Frontal cortex (tissue), 4 donors: ENCODE measurements around the gene KRTAP10-8. TPM values are rescaled to one million over a fixed set of nuclear protein-coding genes. Genes with fewer than 3 reads are reported as not detected.
"Not testable (repeated sequence)": the region's sequence is repeated elsewhere in the genome, so short reads cannot be mapped to it uniquely, and the experiment has no call there.

Experiments
- DNase-seq, 2 donors: peaks; one replicate each; pipeline ENCODE4 v3.0.0; 2012; ENCODE audit warnings: low spot score in 2 of 2
- FAIRE-seq: peaks from 2 replicates; lab custom pipeline; 2012; peaks lifted over from hg19 to GRCh38; lab: Jason Lieb, UNC
- total RNA-seq: library from RNA; depleted of rRNA; stranded (reverse); fragments of >200 nt; gene quantifications from one replicate; pipeline ENCODE4 v1.2.3, GENCODE V29; 2014
- donor health status: control.
- donor health status: control.
- donor health status: control.

KRTAP10-8 gene
- total RNA-seq, 1 donor from 2014 or later: not detected

GRCh38 chr21:44637851-44638348 is 26.0 kb downstream of the KRTAP10-8 start:
- not testable (repeated sequence) for FAIRE-seq, DNase-seq

- not testable (repeated sequence) for DNase-seq, FAIRE-seq
These were observed 26.8 kb downstream of the KRTAP10-8 start for GRCh38 chr21:44638506-44639330.

GRCh38 chr21:44639331-44639655 is 27.4 kb downstream of the KRTAP10-8 start:
- DNase-seq: no peak
- no peak for FAIRE-seq

GRCh38 chr21:44640761-44641160 is 28.9 kb downstream of the KRTAP10-8 start:
- DNase-seq: no peak
- no peak for FAIRE-seq

- no peak for FAIRE-seq
These were observed 31.9 kb downstream of the KRTAP10-8 start for GRCh38 chr21:44643741-44644310.

GRCh38 chr21:44644878-44645277 is 33.0 kb downstream of the KRTAP10-8 start:
- FAIRE-seq (no peak), DNase-seq (no peak)

More at GRCh38 chr21:44643741-44644310, 31.9 kb downstream of the KRTAP10-8 start:
- no peak for DNase-seq

- FAIRE-seq: not testable (repeated sequence)
These were observed 34.7 kb downstream of the KRTAP10-8 start, which contains the start of gene KRTAP10-11 for GRCh38 chr21:44646366-44647221. TSS of gene KRTAP10-11 (plus strand) at chr21:44646414. CDS start at chr21:44646459, 45 bp downstream.

GRCh38 chr21:44647222-44647552 is 35.3 kb downstream of the KRTAP10-8 start:
- FAIRE-seq: no peak
- no peak for DNase-seq

More at GRCh38 chr21:44646366-44647221, 34.7 kb downstream of the KRTAP10-8 start, which contains the start of gene KRTAP10-11:
- not testable (repeated sequence) for DNase-seq

GRCh38 chr21:44648557-44649311 is 36.9 kb downstream of the KRTAP10-8 start:
- DNase-seq (no peak), FAIRE-seq (no peak)

GRCh38 chr21:44649521-44650100 is 37.7 kb downstream of the KRTAP10-8 start:
- FAIRE-seq: no peak

GRCh38 chr21:44650265-44650972 is 38.5 kb downstream of the KRTAP10-8 start:
- no peak for DNase-seq
- FAIRE-seq: no peak

More at GRCh38 chr21:44649521-44650100, 37.7 kb downstream of the KRTAP10-8 start:
- no peak for DNase-seq

GRCh38 chr21:44650973-44651675 is 39.2 kb downstream of the KRTAP10-8 start:
- no peak for FAIRE-seq
- no peak for DNase-seq

- DNase-seq: no peak
- FAIRE-seq: no peak
These were observed 41.2 kb downstream of the KRTAP10-8 start for GRCh38 chr21:44653123-44653522.

GRCh38 chr21:44653656-44654575 is 42.0 kb downstream of the KRTAP10-8 start:
- FAIRE-seq (no peak), DNase-seq (no peak)

GRCh38 chr21:44654576-44655175 is 42.8 kb downstream of the KRTAP10-8 start, which contains the start of gene KRTAP12-4:
TSS of gene KRTAP12-4 (minus strand) at chr21:44654659. CDS start at chr21:44654614, 45 bp downstream.
- FAIRE-seq (no peak), DNase-seq (no peak)

GRCh38 chr21:44656868-44657267 is 45.0 kb downstream of the KRTAP10-8 start:
- FAIRE-seq: no peak
- DNase-seq: no peak
